Hematopoietic multipotent progenitor cell treated with erythropoietin and hydrocortisone succinate and interleukin-3 and kit ligand, for 4 days (in vitro differentiated cells): ENCODE measurements around the gene CDH4.

Experiments
- DNase-seq: peaks from one replicate; pipeline ENCODE4 v3.0.0-alpha.2; 2015

Gene CDH4

DNA sequence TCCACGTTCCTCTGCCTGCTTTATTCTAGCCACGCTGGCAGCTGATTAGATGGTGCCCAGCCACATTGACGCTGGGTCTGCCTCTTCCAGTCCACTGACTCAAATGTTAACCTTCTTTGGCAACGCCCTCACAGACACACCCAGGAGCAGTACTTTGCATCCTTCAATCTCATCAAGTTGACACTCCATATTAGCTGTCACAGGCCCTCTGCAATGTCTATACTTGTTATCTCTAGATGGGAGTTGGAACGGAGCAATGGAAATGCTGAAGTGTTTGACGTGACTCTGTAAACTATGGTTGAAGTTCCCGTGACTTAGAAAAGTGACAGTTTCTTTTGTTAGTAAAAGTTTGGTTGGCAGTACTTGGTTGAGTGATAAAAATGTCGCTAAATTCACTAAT lies 291.0 kb downstream of the CDH4 start:
- no peak for DNase-seq

DNA sequence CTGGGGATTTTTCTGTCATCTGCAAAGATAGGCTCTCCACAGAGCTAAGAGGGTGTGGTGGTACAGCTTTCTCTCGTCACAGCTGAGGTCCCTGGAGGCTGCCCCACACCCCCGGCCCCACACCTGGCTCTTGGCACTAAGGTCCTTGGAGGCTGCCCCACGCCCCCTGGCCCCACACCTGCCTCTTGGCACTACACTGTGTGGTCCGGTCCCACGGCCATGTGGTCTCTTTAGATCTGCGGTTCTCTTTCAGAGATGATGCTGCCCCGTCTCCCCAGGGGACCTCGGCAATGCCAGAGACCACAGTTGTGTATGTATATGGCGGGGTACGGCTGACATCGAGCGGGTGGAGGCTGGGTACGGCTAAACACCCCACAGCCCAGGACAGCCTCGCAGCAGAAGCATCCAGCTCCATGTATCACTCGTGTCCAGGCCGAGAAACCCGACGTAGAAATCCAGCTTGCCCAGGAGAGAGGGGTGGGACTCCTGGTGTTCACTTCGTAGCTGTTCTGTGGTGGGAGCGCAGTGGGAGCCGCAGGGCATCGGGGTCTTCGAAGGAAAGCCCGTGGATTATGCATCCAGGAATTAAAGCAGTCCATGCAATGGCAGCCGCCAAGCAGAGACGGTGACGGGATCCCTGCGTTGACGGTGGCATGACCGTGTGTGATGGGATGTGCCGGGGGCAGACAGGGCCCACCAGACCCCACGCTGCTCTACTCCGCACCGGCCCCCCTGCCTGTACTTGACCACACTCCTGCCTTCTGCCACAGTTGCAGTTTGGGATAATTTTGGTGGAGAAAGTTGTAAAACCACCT lies 292.1 kb downstream of the CDH4 start:
- no peak for DNase-seq

DNA sequence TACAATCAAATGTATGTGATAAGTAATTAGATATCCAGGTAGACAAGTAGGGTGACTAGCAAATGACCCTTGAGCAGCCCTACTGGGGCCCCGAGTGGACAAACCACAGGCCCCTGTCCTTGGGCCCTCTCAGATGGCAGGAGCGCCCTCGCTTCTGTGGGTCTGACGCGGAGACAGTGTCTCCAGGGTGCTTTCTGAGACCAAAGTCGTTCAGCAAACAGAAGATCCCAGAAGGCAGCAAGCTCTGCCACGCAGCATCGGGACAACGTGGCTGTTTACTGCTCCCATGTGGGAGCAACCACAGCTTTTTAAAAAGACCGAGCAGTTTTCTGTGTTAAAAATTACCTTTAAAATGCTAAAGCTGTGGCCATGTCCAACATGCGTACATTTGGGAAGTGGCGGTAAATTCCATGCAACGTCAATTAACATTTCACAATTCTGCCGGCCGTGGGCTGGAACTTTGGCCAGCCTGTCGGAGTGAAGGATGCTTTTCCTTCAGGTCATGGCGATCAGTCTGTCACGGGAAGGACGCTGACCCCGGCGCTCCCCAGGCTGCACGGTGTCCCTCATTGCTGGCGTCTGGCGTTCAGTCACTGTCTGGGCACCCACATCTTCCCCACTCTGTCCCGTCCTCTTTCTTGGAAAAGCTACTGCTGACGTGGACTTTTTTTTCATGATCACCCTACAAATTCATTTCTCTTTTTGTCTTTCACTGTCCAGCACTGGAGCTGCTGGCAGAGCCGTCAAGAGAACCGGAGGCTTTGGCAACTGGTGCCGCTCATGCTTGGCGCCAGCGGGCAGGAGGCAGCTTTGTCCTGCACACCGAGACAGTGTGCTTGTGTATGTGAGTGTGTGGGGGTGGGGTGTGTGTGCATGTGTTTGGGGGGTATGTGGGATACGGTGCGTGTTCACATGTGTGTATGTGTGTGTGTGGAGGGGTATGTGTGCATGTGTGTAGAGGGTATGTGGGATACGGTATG lies 293.1 kb downstream of the CDH4 start:
- no peak for DNase-seq

DNA sequence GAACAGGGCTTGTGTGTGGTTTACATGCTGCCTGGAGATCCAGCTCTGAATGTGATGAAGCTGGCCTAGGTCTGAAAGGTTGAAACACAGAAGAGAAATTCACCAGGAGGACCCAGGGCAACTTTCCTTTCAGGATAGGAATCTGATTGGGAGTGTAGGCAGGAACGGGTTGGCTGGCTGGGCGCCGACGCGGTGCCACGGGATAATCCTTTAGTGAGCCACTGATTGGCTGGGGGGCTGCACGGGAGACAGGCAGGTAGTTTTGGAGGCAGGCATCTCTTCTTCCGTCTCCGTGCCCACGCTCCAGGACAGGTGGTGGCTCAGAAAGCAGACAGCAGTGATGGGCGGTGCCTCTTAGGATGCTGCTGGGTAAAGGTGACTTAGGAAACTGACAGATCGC lies 294.6 kb downstream of the CDH4 start:
- no peak for DNase-seq

DNA sequence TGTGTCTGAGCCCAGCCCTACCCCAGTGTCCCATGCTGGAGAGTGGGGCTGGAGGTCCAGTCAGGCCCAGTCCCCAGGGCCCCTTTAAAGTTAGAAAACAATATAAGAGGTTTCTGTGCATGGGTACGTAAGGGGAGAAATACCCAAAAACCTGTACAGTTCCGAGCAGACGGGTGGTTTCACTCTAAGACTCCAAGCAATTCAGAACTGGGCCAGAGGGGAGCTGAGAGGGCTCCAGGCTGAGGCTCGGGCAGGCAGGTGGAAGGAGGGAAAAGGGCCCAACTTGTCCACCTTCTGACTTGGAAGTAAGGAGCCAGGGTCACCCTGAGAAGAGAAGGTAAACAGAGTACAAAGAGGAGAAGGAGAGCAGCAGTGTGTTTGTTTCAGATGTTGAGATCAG lies 296.0 kb downstream of the CDH4 start:
- DNase-seq, result no peak

DNA sequence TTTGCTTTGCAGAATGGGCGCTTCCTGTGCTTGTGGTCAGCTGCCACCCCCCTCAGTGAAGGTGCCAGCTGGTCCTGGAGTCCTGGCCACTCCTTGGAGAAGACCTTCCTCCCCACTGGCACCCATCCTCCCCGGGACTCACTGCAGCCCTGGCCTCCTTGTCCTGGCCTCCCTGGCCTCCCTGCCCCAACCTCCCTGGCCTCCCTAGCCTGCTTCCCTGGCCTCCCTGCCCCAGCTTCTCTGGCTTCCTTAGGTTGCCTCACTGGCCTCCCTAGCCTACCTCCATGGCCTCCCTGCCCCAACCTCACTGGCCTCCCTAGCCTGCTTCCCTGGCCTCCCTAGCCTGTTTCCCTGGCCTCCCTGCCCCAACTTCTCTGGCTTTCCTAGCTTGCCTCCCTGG lies 297.8 kb downstream of the CDH4 start:
- DNase-seq, result no peak

DNA sequence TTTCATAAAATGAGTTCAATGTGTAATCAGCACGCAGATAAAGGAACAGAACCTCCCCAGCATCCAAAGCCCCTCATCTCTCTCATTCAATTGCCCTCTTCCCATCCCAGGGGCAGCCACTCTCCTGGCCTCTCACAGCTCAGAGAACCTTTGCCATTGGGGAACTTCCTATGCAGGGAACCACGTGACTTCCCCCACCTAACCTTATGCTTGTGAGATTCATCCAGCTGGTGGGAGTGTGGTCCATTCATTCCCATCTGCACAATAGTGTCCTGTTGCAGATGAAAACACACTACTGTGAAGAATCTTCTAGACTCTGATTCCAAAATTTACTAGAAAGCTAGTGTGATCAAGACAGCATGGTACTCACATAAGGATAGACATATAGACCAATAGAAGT lies 299.3 kb downstream of the CDH4 start:
- DNase-seq, result no peak

DNA sequence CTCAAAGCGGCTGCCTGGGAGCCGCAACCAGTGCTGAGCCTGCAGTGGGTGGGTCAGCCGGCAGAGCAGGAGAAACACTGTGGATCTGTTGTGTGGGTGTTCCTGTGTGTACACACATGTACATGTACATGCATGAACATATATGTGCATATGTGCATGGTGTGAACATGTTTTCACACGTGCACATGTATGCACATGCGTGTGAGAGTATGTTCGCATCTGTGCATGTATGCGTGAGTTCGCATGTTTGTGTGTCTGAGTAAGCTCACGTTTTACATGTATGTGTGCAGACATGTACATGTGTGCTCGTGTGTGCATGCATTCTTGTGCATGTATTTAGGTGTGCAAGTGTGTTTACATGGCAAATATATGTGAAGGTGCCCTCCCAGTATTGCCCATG lies 302.6 kb downstream of the CDH4 start:
- no peak for DNase-seq

DNA sequence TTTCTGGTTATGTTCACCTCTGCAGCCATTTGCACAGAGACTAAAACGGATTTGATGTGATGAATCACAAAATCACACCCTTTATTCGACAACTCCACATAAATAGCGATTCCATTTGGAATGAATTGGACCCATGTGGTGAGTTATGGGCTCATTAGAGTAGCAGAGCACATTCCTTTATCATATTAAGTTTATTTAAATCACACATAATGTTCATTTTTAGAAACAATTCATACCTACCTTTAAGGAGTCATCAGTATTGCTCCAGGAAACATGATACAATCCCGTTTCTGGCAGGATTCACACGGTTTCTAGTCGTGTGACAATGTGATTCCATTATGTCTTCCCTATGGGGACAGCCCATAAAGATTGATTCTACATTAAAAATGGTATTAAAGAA lies 303.5 kb downstream of the CDH4 start:
- no peak for DNase-seq

DNA sequence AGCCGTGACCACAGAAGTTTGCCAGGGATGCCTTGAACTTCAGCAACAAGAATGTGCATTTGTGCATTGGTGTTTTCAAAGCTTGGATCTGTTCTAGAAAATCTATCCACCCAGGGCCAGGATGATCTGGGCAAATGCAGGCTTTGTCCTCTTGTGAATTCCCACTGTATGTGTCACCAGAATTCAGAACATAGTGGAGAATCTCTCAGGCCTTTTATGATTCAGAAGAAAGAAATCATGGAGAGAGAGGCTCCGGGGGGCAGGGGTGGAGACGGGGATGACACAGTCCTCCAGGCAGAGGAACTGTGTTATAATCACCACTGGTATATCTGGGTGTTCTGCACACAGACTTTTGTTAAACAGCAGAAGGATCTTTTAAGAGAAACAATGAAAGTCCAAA lies 304.1 kb downstream of the CDH4 start:
- DNase-seq, result no peak

DNA sequence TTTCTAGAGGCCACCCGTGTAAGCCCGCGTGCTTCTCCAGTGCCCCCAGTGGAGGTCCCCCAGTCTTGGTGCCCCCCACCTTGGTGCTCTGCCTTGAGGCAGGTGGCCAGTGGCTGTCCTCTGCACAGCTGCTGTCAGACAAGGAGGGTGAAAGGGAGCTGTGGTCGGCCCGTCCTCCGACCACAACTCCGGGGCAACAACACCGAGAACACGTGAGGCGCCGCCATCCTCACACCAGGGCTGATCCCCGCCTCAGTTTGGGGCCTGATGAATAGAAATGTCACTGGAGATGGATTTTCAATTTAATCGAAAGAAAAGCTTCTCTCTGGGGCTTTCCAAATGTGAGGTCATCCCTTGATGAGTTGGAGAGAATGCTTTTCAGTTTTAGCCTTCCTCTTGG lies 304.6 kb downstream of the CDH4 start:
- no peak for DNase-seq

DNA sequence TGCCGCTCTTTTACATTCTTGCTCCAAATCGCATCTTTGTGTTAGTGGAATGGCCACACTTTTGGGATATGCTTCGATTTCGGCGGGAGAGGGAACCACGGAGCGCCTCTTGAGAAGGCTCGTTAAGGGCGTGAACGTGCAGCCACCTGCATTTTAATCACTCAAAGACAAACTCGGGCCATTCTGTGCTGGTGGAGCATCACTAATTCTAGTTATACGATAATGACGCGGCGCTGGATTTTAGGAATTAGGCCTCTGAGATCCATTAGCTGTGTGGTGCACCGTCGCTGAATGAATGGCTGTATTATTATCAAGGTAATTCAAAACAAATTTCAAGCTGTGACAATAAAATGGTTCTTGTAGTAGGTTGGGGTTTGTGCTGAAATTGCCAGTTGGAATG lies 305.6 kb downstream of the CDH4 start:
- DNase-seq, result no peak

DNA sequence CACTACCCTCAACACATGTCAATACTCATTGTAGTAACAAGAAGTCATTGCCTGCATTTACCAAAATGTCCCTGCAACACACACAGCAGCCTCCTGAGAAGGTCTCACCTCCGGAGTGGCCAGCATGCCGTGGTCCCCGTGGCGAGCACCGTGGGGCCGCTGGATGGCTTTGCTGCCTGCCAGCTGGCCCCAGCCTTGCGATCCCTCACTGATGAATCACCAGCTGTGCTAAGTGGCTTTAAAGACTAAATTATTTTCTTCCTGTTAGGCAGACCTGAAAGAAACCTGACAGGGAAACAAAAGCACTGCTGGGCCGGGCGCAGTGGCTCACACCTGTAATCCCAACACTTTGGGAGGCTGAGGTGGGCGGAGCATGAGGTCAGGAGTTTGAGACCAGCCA lies 306.7 kb downstream of the CDH4 start:
- DNase-seq, result no peak

DNA sequence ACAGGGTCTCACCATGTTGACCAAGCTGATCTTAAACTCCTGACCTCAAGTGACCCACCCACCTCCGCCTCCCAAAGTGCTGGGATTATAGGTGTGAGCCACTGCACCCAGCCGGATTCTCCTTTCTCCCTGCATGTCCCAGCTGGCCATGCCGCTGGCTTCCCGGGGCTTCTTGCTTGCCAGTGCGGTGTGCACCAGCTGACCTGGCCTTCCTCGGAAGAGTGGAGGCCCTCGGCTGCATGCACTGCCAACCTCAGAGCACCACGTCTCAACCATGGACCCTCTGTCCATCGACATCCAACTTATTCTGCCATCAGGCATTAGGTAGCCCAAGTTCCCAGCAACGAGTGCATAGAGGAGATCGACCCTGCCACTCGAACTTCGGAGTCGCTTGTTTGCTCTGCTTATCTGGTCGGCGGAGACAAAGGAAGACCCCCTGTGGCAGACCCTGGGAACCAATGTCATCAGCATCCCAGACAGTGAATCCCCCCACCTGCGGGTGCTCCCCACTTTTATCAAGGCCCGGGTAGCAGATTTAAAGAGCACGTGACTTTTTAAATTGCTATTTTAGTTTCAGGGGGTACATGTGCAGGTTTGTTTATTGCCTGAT lies 307.8 kb downstream of the CDH4 start:
- no peak for DNase-seq

DNA sequence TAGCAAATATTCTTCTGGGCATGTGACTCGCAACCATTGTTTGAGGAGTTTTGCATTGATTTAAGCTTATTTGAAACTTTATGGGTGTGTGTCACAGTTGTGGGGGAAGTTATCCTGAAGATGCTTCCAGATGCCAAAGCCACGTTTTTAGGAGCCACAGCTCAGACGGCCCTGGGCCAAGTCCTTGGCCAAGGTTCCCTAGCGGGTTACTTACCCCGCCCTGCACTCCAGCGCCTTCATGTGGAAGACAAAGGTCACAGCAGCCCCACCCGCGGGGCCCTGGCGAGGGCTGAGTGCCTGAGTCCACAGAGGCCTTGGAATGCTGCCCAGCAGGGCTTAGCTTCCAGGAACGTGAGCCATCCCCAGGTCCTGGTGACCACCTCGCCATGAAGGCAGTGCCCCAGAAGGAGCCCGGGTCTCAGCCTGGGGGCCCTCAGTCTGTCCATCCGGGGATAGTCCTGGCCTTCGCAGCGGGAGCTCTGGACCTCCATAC lies 308.3 kb downstream of the CDH4 start:
- peak; percentile 6 for DNase-seq

DNA sequence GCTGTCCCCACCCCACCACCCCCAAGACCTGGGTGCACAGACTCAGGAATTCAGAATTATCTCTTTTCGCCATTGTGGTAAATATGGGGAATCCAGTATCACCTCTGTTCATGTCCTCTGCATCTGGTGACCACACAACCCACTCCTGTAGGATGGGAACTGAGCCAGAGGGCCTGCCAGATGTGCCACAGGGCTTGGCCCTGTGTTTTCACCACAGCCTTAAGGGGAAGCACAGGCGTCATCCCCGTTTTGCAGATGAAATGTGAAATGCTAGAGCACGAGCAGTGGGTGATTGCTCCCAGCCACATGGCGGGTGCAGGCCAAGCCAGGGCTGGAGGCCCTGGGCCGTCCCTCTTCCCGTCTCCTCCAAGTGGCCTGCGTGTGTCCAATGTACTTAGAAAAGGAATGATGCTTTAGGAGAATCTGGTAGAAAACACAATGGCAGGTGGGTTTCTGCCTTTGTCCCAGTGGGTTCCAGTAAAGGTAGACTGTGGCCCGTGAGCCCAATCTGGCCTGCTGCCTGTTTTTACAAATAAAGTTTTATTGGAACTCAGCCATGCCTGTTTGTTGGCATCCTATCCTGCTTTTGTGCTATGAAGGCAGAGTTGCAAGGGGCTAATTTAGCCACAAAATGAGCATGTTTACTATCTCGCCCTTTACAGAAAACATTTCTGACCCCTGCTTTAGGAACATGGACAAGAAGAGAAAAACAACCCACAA lies 309.2 kb downstream of the CDH4 start:
- no peak for DNase-seq

DNA sequence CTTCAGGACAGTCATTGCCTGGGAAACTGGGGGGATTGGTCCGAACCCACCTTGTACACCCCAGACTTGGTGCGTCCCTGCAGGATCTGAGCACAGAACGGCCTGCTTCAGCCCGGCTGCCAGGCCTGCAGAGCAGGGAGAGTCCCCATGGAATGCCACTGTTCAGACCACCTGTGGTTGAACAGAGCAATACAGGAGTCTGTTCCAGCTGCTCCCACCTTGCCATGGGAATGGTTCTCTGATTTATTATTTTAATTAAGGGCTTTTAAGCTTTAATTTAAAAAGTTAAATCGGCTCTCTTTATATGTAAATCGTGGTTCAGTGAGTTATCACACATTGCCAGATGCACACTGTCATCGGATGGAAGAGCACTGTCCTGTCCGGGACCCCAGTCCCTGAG lies 310.4 kb downstream of the CDH4 start:
- no peak for DNase-seq

DNA sequence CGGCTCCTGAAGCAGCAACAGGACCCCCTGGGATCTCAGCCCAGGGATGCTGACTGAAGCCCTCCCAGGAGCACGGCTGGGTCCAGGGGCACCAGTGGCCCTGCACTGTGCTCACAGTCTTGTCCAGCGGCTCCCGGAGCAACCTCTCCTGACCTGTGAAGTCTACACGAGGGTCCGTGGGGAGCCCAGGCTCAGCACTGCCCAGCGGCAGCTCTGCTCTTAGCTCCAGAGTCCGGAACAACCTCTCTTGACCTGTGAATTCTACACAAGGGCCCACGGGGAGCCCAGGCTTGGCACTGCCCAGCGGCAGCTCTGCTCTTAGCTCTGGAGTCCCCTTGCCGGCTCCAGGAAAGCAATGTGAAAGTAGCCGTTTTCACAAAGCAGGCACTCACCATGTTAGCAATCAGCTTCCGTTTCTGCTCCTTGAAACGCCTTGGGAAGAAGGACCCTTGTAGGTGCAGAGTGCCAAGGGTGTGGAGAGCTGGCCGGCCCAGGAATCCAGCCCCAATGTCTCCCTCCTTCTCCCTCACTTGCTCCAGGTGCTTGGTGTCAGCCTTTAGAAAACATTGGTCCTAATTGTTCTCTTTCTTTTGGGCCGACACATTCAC lies 310.9 kb downstream of the CDH4 start:
- no peak for DNase-seq

DNA sequence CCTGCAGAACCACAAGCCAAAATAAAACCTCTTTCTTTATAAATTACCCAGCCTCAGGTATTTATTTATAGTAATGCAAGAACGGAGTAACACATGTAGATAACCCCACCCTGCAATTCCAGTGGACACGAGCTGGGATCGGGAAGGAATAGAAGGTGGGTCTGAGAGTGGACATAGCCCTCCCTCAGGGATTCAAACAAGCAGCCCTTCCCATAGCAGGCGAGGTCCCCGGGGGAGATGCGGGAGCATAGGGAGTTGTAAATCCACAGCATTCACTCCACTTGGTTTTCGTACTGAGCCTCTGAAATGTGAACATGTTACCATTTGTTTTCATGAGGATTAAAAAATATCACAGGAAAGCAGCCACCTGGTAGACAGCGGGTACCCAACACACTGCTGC lies 312.6 kb downstream of the CDH4 start:
- DNase-seq, result no peak

DNA sequence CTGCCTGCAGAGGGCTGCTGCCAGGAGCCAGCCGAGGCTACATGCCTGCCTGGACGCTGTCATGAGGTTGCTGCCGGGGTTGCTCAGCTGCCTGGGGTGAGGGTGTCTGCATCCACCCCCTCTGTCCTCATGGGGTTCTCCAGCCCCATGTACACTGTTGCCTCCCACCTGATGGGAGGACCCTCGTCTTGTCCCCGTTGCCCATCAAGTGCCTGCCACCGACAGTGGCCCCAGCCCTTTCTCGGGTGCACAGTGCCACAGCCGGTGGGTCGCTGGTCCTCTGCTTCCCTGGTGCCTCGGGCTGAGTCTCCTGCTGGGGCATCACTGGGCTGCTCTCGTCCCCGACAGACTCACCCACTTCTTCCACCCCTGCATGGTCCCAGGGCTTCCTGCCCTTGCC lies 313.7 kb downstream of the CDH4 start:
- no peak for DNase-seq

DNA sequence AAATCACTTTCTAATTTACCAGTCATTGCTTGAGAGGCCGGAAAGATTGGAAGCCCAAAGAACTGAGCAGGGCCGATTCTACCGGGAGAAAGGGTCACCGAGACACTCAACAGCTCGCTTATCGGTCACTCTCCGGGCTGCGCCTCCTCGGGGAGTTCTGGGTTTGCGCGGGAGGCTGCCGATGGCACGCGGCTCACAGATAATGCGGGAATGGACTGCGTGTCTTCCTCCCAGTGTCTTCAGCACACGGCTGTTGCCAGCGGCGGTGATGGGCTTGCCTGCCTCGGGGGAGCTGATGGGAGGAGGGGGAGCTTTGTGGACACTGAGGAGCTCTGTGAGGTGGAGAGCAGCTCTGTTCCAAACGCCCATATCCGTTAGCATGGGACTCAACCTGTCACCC lies 314.6 kb downstream of the CDH4 start:
- DNase-seq, result no peak

DNA sequence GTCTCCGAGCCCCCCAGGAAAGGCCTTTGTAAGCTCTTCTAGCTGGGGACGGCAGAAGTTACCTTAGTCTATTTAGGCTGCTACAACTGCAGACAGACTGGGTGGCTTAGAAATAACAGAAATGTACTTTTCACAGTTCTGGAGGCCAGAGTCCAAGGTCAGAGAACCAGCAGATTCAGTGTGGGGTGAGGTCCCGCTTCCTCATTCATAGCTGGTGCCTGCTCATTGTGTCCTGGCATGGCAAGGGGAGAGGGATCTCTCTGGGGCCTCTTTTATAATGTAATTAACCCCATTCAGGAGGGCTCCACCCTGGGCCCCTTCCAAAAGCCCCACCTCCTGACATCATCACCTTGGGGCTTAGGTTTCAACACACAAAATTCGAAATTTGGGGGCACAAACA lies 315.1 kb downstream of the CDH4 start:
- no peak for DNase-seq
